ENCODE measurements around the gene PTPRR. TPM values are rescaled to one million over a fixed set of nuclear protein-coding genes. Genes with fewer than 3 reads are reported as not detected.

The PTPRR gene
- total and polyA plus RNA-seq, 2 donors (not counting 3 experiments of a cell fraction or from before 2014, with no cell fraction given): 0.46 to 1.1 TPM

DNA sequence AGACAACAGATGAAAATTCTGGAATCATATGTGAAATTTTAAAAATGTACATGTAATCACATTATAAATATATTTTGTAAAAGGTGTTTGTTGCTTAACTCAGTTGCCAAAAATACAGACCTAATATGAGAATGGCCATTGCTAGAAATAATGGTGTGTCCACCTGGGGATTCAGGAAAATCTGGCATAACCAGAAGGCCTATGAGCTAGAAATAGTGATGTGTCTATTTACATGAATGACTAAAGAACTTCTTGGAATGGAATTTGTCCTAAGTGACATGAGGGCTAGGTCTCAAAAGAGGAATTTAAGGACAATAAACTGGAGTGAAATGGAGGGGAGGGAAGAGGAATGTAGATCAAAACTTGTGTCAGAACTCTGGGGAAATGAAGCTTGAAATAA is 126.4 kb downstream of the PTPRR start:
- dilution Hi-C loops (cut with MboI; ENCODE audit: extremely low pct_ligation_motif_present, low sequenced_read_pairs) (no loop called here), intact Hi-C loops (cut with micrococcal nuclease) (no loop called here)
- FAIRE-seq (no peak), DNase-seq (ENCODE audit: low read depth, low spot score) (no peak)
- ChIA-PET CTCF (no interaction called here), POLR2A (no interaction called here)
- H3K4me2 ChIP-seq (ENCODE audit: insufficient read depth, low read length): no peak overlapping the region
- H3K9ac ChIP-seq (replicated peaks; ENCODE audit: extremely low read depth, insufficient read depth, low read length): no peak overlapping the region
- no peaks in the 10 kb centered on the region for H3K79me2 ChIP-seq (ENCODE audit: control insufficient read depth, insufficient read depth, low read length)
- H3K27me3 ChIP-seq (ENCODE audit: control insufficient read depth in 2 of 2, insufficient read depth in 2 of 2, low read length in 2 of 2): peaks cover 2 to 5% of the 10 kb centered on the region in 2 experiments
- H3K27ac ChIP-seq (ENCODE audit: insufficient read depth, low read depth, low read length): no peak overlapping the region
- H2AFZ ChIP-seq (ENCODE audit: low read depth, low read length): no peak overlapping the region
- no peaks in the 10 kb centered on the region for H3K9me1 ChIP-seq (replicated peaks; ENCODE audit: control insufficient read depth, extremely low read depth, insufficient read depth, low read length)
- no peak overlapping the region for H3K4me3 ChIP-seq (replicated peaks in 1 of 3; ENCODE audit: insufficient read depth in 1 of 3, low read depth in 1 of 3, low read length in 3 of 3)
- H3K36me3 ChIP-seq (ENCODE audit: control insufficient read depth in 2 of 2, extremely low read depth in 1 of 2, insufficient read depth in 2 of 2, low read length in 2 of 2): no peaks in the 10 kb centered on the region
- BruUV-seq (replicated peaks): no TSS peak
- no peaks in the 10 kb centered on the region for H4K20me1 ChIP-seq (replicated peaks; ENCODE audit: control insufficient read depth, extremely low read depth, insufficient read depth, low read length)
- no peaks in the 10 kb centered on the region for H3K4me1 ChIP-seq (ENCODE audit: control insufficient read depth, extremely low read depth, insufficient read depth, low read length)
- H3K9me3 ChIP-seq (replicated peaks; ENCODE audit: control insufficient read depth, insufficient read depth, low read length): no peaks in the 10 kb centered on the region
- no peak for TF ChIP-seq FOS (IDR thresholded peaks at IDR 0.05; ENCODE audit: borderline replicate concordance, insufficient read depth, low read length)

DNA sequence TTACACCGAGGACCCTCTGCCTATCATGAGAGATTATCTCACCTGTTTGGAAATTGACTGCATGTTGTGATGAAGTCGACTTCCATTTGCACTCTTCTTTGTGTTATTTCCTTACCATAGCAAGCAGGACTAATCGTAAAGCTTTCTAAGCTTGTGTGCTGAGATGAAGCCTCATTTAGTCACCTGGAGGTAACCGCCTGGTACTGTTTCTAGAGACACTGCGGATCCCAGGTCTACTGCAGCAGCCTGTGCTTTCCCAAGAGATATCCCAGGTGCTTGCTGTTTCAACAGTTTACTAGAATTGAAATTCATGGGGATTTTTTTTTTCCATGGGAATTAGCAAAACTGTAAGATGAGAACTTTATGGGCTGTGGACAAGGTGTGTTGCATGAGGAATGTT is 131.8 kb downstream of the PTPRR start:
- dilution Hi-C loops (cut with MboI; ENCODE audit: extremely low pct_ligation_motif_present, low sequenced_read_pairs): no loop called here
- Histone ChIP-seq H3K4me2 (ENCODE audit: insufficient read depth, low read length) (no peak overlapping the region), H3K9ac (replicated peaks; ENCODE audit: extremely low read depth, insufficient read depth, low read length) (no peak overlapping the region), H3K9me1 (replicated peaks; ENCODE audit: control insufficient read depth, extremely low read depth, insufficient read depth, low read length) (no peaks in the 10 kb centered on the region), H3K4me3 (replicated peaks in 1 of 3; ENCODE audit: insufficient read depth in 1 of 3, low read depth in 1 of 3, low read length in 3 of 3) (no peak overlapping the region), H3K27me3 (ENCODE audit: control insufficient read depth in 2 of 2, insufficient read depth in 2 of 2, low read length in 2 of 2) (peaks cover 5 to 9% of the 10 kb centered on the region in 2 experiments), H3K9me3 (replicated peaks; ENCODE audit: control insufficient read depth, insufficient read depth, low read length) (no peaks in the 10 kb centered on the region), H3K4me1 (ENCODE audit: control insufficient read depth, extremely low read depth, insufficient read depth, low read length) (no peaks in the 10 kb centered on the region), H3K79me2 (ENCODE audit: control insufficient read depth, insufficient read depth, low read length) (no peaks in the 10 kb centered on the region), H4K20me1 (replicated peaks; ENCODE audit: control insufficient read depth, extremely low read depth, insufficient read depth, low read length) (no peaks in the 10 kb centered on the region), H3K27ac (ENCODE audit: insufficient read depth, low read depth, low read length) (no peak overlapping the region), H3K36me3 (ENCODE audit: control insufficient read depth in 2 of 2, extremely low read depth in 1 of 2, insufficient read depth in 2 of 2, low read length in 2 of 2) (no peaks in the 10 kb centered on the region), H2AFZ (ENCODE audit: low read depth, low read length) (no peak overlapping the region)
- no peak for TF ChIP-seq MYC (IDR thresholded peaks at IDR 0.05; ENCODE audit: low read depth, low read length)
- ChIA-PET CTCF (no interaction called here), POLR2A (no interaction called here)
- intact Hi-C loops (cut with micrococcal nuclease): no loop called here
- no TSS peak for BruUV-seq (replicated peaks)
- no peak for DNase-seq (ENCODE audit: low read depth, low spot score)
- FAIRE-seq: no peak
